Measurements from ENCODE around the gene ARFIP2. TPM values are rescaled to one million over a fixed set of nuclear protein-coding genes. Genes with fewer than 3 reads are reported as not detected.

ARFIP2 gene
- total and polyA plus RNA-seq, 5 donors = 21.4 to 30.0 (median 23.8) TPM

GRCh38 chr11:6483015-6483414 lies 1.9 kb upstream of the ARFIP2 start:
- DNase-seq (no peak), ATAC-seq (no peak)
- intact Hi-C loops (cut with DNase I) = no loop called here
- H3K27me3 ChIP-seq (ENCODE audit: control insufficient read depth, insufficient read depth) = no peaks in the 10 kb centered on the region
- 85% methylated on average over 6 of the region's 6 CpGs for WGBS
- no peak overlapping the region for H3K4me3 ChIP-seq (ENCODE audit: low read length)
- H3K27ac ChIP-seq (ENCODE audit: low read length) = no peak overlapping the region
- no peaks in the 10 kb centered on the region for H3K9me3 ChIP-seq (ENCODE audit: control insufficient read depth, low read length)
- peaks cover 2% of the 10 kb centered on the region for H3K4me1 ChIP-seq (ENCODE audit: control insufficient read depth, insufficient read depth, low read length)

- H3K27me3 ChIP-seq (ENCODE audit: control insufficient read depth, insufficient read depth) = no peaks in the 10 kb centered on the region
- ATAC-seq = no peak
- peaks cover 2% of the 10 kb centered on the region for H3K4me1 ChIP-seq (ENCODE audit: control insufficient read depth, insufficient read depth, low read length)
- peak overlapping the region; percentile 92 for H3K4me3 ChIP-seq (ENCODE audit: low read length)
- 81% methylated on average over 4 of the region's 4 CpGs for WGBS
- DNase-seq = no peak
- H3K9me3 ChIP-seq (ENCODE audit: control insufficient read depth, low read length) = no peaks in the 10 kb centered on the region
- peak overlapping the region; percentile 92 for H3K27ac ChIP-seq (ENCODE audit: low read length)
- intact Hi-C loops (cut with DNase I) = no loop called here
Observed at GRCh38 chr11:6482441-6482840, 1.3 kb upstream of the ARFIP2 start.

GRCh38 chr11:6481924-6482275 lies 769 bp upstream of the ARFIP2 start:
- 5% methylated on average over 13 of the region's 13 CpGs for WGBS
- Histone ChIP-seq H3K4me3 (ENCODE audit: low read length) (peak overlapping the region; percentile 92), H3K27ac (ENCODE audit: low read length) (peak overlapping the region; percentile 92), H3K9me3 (ENCODE audit: control insufficient read depth, low read length) (no peaks in the 10 kb centered on the region), H3K27me3 (ENCODE audit: control insufficient read depth, insufficient read depth) (no peaks in the 10 kb centered on the region), H3K4me1 (ENCODE audit: control insufficient read depth, insufficient read depth, low read length) (peaks cover 2% of the 10 kb centered on the region)
- intact Hi-C loops (cut with DNase I) = no loop called here
- ATAC-seq = peak in 1 of 2 donors; percentile 14
- DNase-seq = no peak

- H3K4me3 ChIP-seq (ENCODE audit: low read length) = peak overlapping the region; percentile 79
- intact Hi-C loops (cut with DNase I) = no loop called here
- no peaks in the 10 kb centered on the region for H3K9me3 ChIP-seq (ENCODE audit: control insufficient read depth, low read length)
- 55% methylated on average over 9 of the region's 9 CpGs for WGBS
- no peak for DNase-seq
- peaks cover 2% of the 10 kb centered on the region for H3K4me1 ChIP-seq (ENCODE audit: control insufficient read depth, insufficient read depth, low read length)
- no peaks in the 10 kb centered on the region for H3K27me3 ChIP-seq (ENCODE audit: control insufficient read depth, insufficient read depth)
- H3K27ac ChIP-seq (ENCODE audit: low read length) = peak overlapping the region; percentile 90
- ATAC-seq = no peak
Observed at GRCh38 chr11:6480299-6480914, 724 bp downstream of the ARFIP2 start.

GRCh38 chr11:6476571-6476970 lies 4.6 kb downstream of the ARFIP2 start:
- Histone ChIP-seq H3K27ac (ENCODE audit: low read length) (no peak overlapping the region), H3K9me3 (ENCODE audit: control insufficient read depth, low read length) (no peaks in the 10 kb centered on the region), H3K4me1 (ENCODE audit: control insufficient read depth, insufficient read depth, low read length) (peaks cover 8% of the 10 kb centered on the region), H3K27me3 (ENCODE audit: control insufficient read depth, insufficient read depth) (no peaks in the 10 kb centered on the region), H3K4me3 (ENCODE audit: low read length) (no peak overlapping the region)
- intact Hi-C loops (cut with DNase I) = no loop called here
- DNase-seq (no peak), ATAC-seq (no peak)
- 90% methylated on average over 4 of the region's 4 CpGs for WGBS

GRCh38 chr11:6475936-6476335 lies 5.2 kb downstream of the ARFIP2 start:
- intact Hi-C loops (cut with DNase I) = no loop called here
- no peaks in the 10 kb centered on the region for H3K9me3 ChIP-seq (ENCODE audit: control insufficient read depth, low read length)
- ATAC-seq (no peak), DNase-seq (no peak)
- H3K27ac ChIP-seq (ENCODE audit: low read length) = no peak overlapping the region
- no peaks in the 10 kb centered on the region for H3K27me3 ChIP-seq (ENCODE audit: control insufficient read depth, insufficient read depth)
- H3K4me1 ChIP-seq (ENCODE audit: control insufficient read depth, insufficient read depth, low read length) = peaks cover 8% of the 10 kb centered on the region
- H3K4me3 ChIP-seq (ENCODE audit: low read length) = no peak overlapping the region
- 67% methylated on average over 5 of the region's 5 CpGs for WGBS

GRCh38 chr11:6474806-6475500 lies 6.2 kb downstream of the ARFIP2 start:
- intact Hi-C loops (cut with DNase I) = no loop called here
- WGBS = 79% methylated on average over 3 of the region's 3 CpGs
- ATAC-seq = no peak
- H3K27ac ChIP-seq (ENCODE audit: low read length) = peak overlapping the region; percentile 8
- H3K4me3 ChIP-seq (ENCODE audit: low read length) = no peak overlapping the region
- no peaks in the 10 kb centered on the region for H3K27me3 ChIP-seq (ENCODE audit: control insufficient read depth, insufficient read depth)
- H3K4me1 ChIP-seq (ENCODE audit: control insufficient read depth, insufficient read depth, low read length) = peaks cover 8% of the 10 kb centered on the region
- H3K9me3 ChIP-seq (ENCODE audit: control insufficient read depth, low read length) = no peaks in the 10 kb centered on the region
- no peak for DNase-seq

- ATAC-seq = no peak
- intact Hi-C loops (cut with DNase I) = no loop called here
- peak overlapping the region; percentile 98 for H3K27ac ChIP-seq (ENCODE audit: low read length)
- H3K27me3 ChIP-seq (ENCODE audit: control insufficient read depth, insufficient read depth) = no peaks in the 10 kb centered on the region
- H3K4me1 ChIP-seq (ENCODE audit: control insufficient read depth, insufficient read depth, low read length) = peaks cover 9% of the 10 kb centered on the region
- no peak for DNase-seq
- WGBS = 28% methylated on average over 7 of the region's 7 CpGs
- peak overlapping the region; percentile 93 for H3K4me3 ChIP-seq (ENCODE audit: low read length)
- no peaks in the 10 kb centered on the region for H3K9me3 ChIP-seq (ENCODE audit: control insufficient read depth, low read length)
Observed at GRCh38 chr11:6474413-6474792, 6.7 kb downstream of the ARFIP2 start.

GRCh38 chr11:6473451-6474412 lies 7.4 kb downstream of the ARFIP2 start, which contains the start of gene TRIM3:
Gene TRIM3, minus strand, starts transcription at chr11:6473941. Its CDS starts 8,246 bp downstream, at chr11:6465695.
- peaks cover 15% of the 10 kb centered on the region for H3K4me1 ChIP-seq (ENCODE audit: control insufficient read depth, insufficient read depth, low read length)

GRCh38 chr11:6472934-6473333 lies 8.2 kb downstream of the ARFIP2 start:
- H3K27ac ChIP-seq (ENCODE audit: low read length) = no peak overlapping the region
- 24% methylated on average over 1 of the region's 1 CpG for WGBS
- peaks cover 15% of the 10 kb centered on the region for H3K4me1 ChIP-seq (ENCODE audit: control insufficient read depth, insufficient read depth, low read length)
- intact Hi-C loops (cut with DNase I) = no loop called here
- ATAC-seq (no peak), DNase-seq (no peak)
- no peaks in the 10 kb centered on the region for H3K9me3 ChIP-seq (ENCODE audit: control insufficient read depth, low read length)
- no peaks in the 10 kb centered on the region for H3K27me3 ChIP-seq (ENCODE audit: control insufficient read depth, insufficient read depth)
- peak overlapping the region; percentile 93 for H3K4me3 ChIP-seq (ENCODE audit: low read length)

More at GRCh38 chr11:6473451-6474412, 7.4 kb downstream of the ARFIP2 start, which contains the start of gene TRIM3:
- H3K4me3 ChIP-seq (ENCODE audit: low read length) = peak within 1 kb of the TSS; percentile 93
- H3K9me3 ChIP-seq (ENCODE audit: control insufficient read depth, low read length) = no peaks in the 10 kb centered on the region
- intact Hi-C loops (cut with DNase I) = no loop called here
- under 1% methylated on average over 87 of the region's 87 CpGs for WGBS
- no peaks in the 10 kb centered on the region for H3K27me3 ChIP-seq (ENCODE audit: control insufficient read depth, insufficient read depth)
- ATAC-seq (peak; percentile 89 to 92), DNase-seq (peak; percentile 94 to 98 (median 98))
- H3K27ac ChIP-seq (ENCODE audit: low read length) = peak within 1 kb of the TSS; percentile 98

- no peaks in the 10 kb centered on the region for H3K9me3 ChIP-seq (ENCODE audit: control insufficient read depth, low read length)
- 95% methylated on average over 1 of the region's 1 CpG for WGBS
- H3K27me3 ChIP-seq (ENCODE audit: control insufficient read depth, insufficient read depth) = no peaks in the 10 kb centered on the region
- ATAC-seq = no peak
- H3K4me1 ChIP-seq (ENCODE audit: control insufficient read depth, insufficient read depth, low read length) = peaks cover 15% of the 10 kb centered on the region
- H3K27ac ChIP-seq (ENCODE audit: low read length) = peak overlapping the region; percentile 88
- intact Hi-C loops (cut with DNase I) = no loop called here
- H3K4me3 ChIP-seq (ENCODE audit: low read length) = no peak overlapping the region
- no peak for DNase-seq
Observed at GRCh38 chr11:6469599-6469998, 11.5 kb downstream of the ARFIP2 start.

Measured in right cardiac atrium (tissue), 5 donors.